NCI-H2196 treated with DMSO at 0.1 percent for 48 hours (cell line): ENCODE data around the gene U2SURP.
"Not testable (repeated sequence)": the region's sequence is repeated elsewhere in the genome, so short reads cannot be mapped to it uniquely, and the experiment has no call there.

Experiments used
- DNase-seq: peaks from one replicate; lab custom pipeline; 2025; ENCODE audit not compliant: unreplicated experiment; lab: John Stamatoyannopoulos, UW

Gene U2SURP

GRCh38 chr3:143011705-143012104 lies 10.3 kb downstream of the U2SURP start:
- no peak for DNase-seq

- DNase-seq: no peak
Measured at GRCh38 chr3:143014921-143015320, 13.6 kb downstream of the U2SURP start.

GRCh38 chr3:143016321-143016972 lies 15.1 kb downstream of the U2SURP start:
- DNase-seq: peak; percentile 22

GRCh38 chr3:143024351-143024960 lies 23.1 kb downstream of the U2SURP start:
- no peak for DNase-seq

- DNase-seq: no peak
Measured at GRCh38 chr3:143031327-143031726, 30.0 kb downstream of the U2SURP start.

GRCh38 chr3:143031796-143032387 lies 30.5 kb downstream of the U2SURP start:
- DNase-seq: not testable (repeated sequence)

- DNase-seq: no peak
Measured at GRCh38 chr3:143035466-143036211, 34.3 kb downstream of the U2SURP start.

GRCh38 chr3:143036557-143036956 lies 35.2 kb downstream of the U2SURP start:
- no peak for DNase-seq

- DNase-seq: no peak
Measured at GRCh38 chr3:143037867-143038266, 36.5 kb downstream of the U2SURP start.

GRCh38 chr3:143040261-143040879 lies 39.0 kb downstream of the U2SURP start:
- DNase-seq: peak; percentile 34

GRCh38 chr3:143041903-143042302 lies 40.5 kb downstream of the U2SURP start:
- DNase-seq: no peak

GRCh38 chr3:143045639-143046038 lies 44.3 kb downstream of the U2SURP start:
- no peak for DNase-seq

GRCh38 chr3:143046075-143046474 lies 44.7 kb downstream of the U2SURP start:
- DNase-seq: not testable (repeated sequence)

GRCh38 chr3:143054011-143054410 lies 52.6 kb downstream of the U2SURP start:
- no peak for DNase-seq

- DNase-seq: no peak
Measured at GRCh38 chr3:143056372-143056771, 55.0 kb downstream of the U2SURP start.

GRCh38 chr3:143060906-143061305 lies 59.5 kb downstream of the U2SURP start:
- no peak for DNase-seq

GRCh38 chr3:143063018-143063417 lies 61.6 kb downstream of the U2SURP start:
- DNase-seq: no peak

GRCh38 chr3:143064777-143065176 lies 63.4 kb downstream of the U2SURP start:
- DNase-seq: no peak

GRCh38 chr3:143065364-143065763 lies 64.0 kb downstream of the U2SURP start:
- no peak for DNase-seq

- no peak for DNase-seq
Measured at GRCh38 chr3:143066033-143066432, 64.7 kb downstream of the U2SURP start.

GRCh38 chr3:143067201-143067600 lies 65.8 kb downstream of the U2SURP start:
- no peak for DNase-seq
